COLO668 (cell line): ENCODE results near the gene LDAH.
A peak's percentile ranks its signal among the peaks of the same experiment; 100 is the strongest.

ENCODE experiments used
- DNase-seq: peaks from one replicate; lab custom pipeline; 2025; ENCODE audit not compliant: unreplicated experiment; lab: John Stamatoyannopoulos, UW

LDAH gene

DNA sequence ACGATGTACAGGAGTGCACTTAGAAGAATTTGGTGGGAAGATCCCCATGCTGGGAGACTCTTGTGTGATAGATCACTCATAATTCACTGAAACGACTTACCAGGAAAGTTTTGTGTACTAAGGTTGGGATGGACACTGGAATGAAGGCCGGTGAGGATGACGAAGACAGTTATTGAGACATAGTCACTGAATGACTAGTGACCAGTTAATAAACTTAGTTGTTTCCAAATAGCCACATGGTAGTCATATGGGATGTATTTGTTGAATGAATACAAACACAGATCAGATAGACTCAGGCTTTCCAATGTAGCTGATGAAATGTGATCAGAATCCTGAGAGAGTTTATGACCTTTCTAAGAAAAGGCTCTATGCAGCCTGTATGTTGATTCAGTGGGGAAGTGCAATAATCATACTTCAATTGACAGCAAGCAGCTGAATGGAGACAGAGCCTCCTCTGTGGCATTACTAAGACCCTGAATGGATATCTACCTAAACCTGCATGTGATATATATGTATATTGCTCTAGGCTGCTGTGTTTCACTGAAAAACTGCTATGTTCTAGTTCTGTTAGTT lies 135.6 kb downstream of the LDAH start:
- DNase-seq, result no peak

DNA sequence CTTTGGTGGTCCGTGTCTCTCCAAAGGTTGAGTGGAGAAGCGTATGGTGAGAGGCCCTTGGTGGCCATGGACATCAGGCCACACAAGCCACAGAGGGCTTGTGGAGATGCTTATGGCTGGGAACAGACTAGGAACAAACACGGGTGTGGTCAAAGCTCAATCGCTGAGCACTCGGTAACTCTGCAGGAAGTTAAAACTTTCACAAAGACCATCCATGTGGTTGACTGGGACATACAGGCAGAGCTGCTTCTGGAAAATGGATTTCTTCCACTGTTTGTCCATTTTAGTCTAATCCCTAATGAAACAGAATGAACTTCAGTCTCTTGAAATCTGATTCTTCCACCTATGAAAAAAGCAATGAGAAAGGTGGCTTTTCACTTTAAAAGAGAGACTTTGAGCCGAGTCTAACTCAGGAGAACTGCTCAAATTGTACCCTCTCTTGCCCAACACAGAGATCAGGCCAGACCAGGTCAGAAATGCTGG lies 138.3 kb downstream of the LDAH start:
- no peak for DNase-seq

DNA sequence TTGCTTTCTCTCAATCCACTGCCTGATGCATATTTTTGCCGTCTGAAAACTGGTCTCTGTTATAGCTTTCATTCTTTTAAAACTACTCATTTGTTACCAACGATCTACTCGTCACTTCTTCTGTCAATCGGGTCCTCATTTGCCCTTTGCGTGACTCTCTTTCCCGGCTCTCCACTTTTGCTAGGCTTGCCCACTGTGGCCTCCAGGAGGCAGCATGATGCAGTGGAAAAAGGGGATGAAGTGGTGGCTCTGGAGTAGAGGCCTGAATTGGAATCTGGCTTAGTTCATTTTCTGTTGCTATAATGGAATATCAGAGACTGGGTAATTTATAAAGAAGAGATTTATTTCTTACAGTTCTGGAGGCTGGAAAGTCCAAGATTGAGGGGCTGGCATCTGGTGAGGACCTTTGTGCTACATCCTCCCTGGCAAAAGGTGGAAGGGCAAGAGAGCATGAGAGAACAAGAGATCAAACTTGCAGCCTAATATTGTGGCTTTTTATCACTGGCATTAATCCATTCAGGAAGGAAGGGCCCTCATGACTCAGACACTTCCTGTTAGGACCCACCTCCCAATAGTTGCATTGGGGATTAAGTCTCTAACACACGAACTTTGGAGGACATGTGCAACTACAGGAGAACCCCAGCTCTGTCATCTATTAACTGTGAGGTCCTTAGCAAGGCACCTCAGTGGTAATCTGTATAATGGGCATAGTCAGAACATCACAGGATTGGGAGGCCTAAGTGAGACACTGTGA lies 140.6 kb downstream of the LDAH start:
- peak; percentile 11 for DNase-seq

DNA sequence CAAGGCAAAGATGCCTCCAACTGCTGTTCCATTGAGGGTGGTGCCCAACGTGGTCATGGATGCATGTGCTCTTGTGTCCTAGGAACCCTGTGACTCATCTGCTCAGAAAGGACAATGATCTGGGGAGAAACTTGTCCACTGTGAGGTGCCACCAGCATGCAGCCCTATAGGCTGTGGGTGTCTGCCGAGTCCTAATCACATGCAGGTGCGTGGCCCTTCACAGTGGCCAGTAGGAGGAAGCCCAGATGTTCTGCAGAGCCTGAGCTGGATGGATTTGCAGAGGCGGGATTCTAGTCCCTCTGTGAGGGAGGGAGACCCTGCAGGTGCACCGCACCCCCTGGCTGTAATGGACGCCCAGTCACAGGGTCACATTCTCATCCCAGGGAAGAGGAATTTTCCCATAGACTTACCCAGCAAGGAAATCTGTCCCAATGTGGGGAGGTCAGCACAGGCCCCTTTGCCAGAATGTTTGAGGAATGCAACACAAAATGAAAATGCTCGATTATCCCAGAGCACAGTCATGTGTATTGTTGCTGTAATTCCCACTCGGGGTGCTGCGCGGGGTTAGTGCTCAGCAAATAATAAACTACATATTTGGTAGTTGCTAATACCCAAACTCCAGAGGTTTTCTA lies 142.0 kb downstream of the LDAH start:
- no peak for DNase-seq

DNA sequence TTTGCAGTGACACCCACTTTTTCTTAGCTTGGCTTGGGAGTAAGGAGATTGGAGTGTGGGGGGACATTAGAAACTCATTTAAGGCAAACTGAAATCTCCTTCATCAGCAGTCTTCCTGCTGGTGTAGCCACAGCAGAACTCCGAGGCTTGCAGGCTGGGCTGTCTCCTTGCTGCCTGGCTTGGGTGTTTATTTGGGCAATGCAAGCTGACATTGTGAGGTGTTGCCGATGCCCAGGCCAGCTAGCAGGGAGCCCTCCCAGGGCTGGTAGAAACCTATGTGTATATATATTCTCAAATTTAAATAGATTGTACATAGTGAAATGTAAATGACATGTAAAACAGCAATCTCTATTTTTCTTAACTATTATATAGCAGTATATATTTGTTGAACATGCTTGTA lies 144.1 kb downstream of the LDAH start:
- DNase-seq, result no peak

DNA sequence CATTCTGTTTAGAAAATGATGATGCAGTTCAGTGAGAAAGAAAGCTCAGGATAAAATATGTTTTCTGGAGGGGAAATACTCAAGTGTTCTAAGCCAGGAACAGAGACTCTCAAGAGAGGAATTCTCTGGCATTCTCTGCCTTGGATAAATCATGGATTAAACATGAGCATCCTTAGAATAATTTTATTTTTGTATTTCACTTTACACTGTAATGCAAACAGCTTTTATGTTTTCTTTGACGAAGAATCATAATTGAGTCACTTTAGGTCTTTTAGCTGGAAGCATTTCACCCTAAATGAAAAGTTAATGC lies 144.9 kb downstream of the LDAH start:
- DNase-seq, result no peak

DNA sequence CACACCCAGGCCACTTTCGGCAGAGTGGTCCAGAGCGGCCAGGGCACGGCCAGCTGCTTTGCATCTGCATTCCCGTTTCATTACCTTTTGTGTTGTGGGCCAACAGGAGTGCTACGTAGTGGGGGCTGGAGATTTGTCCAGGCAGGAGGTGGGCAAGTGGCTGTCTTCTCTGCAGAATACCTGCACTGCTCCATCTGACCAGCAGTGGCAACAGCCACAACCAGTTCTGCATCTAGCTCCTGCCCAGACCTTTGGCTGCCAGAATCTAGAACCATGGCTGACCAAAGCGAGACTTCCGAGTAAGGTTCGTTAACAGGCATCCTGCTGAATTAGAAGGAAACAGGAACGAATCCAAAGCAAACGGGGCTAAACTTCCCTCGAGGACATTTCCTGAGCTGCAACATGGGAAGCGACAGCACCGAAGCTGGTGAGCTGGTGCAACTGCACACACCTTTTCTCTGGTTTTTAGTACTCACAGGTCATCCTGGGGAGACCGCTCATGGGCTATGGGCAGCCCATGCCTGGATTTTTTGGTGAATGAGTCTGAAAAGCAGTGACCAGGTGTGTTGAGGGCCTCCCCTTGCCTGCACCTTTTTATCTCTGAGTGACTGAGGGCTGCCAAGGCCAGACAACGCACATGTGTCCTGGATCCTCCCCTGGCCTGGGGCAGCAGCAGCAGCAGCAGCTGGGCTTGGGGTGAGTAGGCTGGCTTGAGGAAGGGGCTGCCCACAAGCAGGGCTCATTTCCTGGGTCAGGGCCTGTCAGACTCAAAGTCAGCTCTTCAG lies 145.4 kb downstream of the LDAH start:
- DNase-seq, result no peak

DNA sequence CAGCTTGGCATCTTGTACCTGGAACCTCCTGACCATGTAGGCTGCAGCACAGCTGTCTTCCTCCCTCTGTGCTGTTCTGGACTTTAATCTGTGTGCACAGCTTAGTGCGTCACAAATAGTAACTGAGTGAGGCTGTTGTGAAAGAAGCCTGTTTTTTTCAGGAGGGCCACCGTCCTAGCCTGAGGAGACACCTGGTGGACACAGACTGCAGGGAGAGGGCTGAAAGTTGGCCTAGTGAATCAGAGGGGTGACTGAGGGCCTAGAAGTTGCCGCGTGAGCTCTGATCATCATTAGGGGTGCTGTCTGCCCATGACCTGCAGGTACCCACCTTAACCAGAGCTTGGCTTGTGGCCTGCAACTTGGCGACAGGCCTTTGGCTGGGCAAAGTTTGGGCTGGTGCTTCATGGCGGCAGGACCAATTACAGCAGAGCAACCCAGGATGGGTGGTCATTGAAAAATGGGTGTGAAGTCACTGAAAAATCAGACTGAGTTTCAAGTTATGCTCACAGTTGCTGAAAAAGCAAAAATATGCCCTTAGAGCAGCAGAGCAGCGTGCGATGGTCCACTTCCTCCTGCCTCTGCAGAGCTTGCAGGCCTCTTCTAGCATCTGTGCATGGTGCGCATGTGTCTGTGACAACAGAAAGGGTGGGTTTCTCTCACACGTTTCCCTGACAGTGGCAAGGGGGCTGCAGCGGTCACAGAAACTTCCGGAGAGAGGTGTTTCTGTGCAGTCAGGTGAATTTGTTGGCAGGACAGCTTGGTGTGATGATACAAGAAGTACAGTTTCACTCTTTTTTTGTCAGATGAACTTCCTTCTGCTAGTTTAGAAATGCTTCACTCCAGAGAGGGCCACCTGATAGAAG lies 146.3 kb downstream of the LDAH start:
- no peak for DNase-seq

DNA sequence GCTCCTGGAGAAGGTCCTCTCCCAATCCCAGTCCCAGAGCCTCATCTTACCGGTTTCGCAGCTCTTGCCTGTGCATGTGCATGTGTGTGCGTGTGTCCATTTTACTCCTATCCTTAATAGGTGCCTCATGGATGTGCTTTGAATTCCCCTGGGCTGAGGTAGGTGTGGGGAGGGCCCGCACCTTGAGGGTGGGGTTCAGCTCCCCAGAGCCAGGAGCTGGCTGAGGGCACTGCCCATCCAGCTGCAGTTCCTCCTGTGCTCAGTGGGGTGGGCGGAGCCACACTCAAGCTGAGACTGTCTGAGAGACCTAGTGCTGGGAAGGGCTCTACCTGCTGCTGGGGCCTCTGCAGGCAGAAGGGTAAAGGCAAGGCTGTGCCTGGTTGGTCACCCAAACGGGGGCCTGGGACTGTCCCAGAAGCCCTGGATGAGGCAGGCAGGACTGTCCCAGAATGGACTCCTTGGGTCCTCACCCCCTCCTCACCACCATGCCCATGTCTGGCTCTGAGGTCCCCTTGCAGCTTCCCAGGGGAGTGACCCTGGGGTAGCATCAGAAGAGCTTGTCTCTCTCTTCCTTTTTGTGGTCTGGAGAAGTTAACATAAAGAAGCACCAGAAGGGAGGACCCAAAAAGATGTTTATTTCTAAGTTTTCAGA lies 147.1 kb downstream of the LDAH start:
- DNase-seq, result peak; percentile 16

DNA sequence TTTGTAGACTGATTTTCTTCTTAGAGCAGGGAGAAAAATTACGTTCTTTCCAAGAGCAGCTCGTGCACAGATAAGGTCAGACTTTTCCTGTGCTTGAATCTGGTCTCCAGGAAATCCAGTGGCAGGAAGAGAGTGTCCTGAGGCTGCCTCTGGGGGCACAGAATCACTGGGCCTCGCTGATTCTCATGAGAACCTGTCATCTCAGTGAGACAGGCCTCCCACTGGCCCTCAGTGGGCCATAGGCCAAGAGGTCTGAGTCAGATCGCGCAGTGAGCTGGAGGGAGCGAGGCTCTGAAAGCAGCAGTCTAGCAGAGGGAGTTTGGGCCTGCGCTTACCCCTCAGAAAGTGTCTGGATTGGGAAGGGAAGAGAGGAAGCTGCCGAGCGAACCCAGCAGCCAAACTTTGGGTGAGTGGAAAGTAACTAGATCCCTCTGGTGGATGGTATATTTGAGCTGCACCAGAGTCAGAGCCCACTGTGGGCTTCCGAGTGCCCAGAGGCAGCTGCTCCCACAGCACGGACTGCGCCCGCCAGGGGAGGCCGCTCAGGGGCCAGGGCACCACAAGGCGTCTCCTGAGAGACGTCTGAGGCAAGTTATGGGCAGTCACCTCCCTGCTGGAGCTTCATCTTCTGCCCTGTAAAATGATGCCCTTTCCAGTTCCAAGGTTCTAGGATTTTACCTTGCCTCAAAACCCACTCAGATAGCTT lies 147.8 kb downstream of the LDAH start:
- DNase-seq, result no peak

DNA sequence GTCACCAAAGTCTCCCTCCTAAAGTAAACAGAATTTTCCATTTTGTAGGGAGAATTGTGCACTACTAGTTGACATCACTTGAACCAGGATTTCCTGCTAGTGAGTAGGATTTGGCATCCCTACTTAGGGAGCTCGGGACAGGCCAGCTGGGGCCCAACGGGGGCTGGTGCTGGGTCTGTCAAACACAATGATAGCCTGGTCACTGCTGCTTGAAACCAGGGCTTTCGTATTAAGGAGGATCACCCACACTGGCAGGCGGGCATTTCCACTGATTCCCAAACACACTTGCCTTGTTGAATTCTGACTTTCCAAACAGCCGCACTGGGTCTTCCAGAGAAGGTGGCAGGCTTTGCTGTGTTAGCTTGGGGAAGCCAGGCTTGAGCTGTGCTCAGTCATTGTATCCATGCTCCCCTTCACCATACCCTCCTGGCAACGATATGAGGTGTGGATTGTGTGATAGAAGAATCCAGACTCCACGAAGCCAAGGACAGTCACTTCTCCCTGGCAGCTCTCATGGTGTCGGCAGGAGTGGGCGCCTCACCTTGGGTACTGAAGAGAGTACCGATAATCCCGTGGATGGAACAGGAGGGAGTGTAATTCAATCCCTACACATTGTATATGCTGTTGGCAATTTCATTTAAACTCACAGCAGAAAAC lies 148.5 kb downstream of the LDAH start:
- DNase-seq, result no peak

DNA sequence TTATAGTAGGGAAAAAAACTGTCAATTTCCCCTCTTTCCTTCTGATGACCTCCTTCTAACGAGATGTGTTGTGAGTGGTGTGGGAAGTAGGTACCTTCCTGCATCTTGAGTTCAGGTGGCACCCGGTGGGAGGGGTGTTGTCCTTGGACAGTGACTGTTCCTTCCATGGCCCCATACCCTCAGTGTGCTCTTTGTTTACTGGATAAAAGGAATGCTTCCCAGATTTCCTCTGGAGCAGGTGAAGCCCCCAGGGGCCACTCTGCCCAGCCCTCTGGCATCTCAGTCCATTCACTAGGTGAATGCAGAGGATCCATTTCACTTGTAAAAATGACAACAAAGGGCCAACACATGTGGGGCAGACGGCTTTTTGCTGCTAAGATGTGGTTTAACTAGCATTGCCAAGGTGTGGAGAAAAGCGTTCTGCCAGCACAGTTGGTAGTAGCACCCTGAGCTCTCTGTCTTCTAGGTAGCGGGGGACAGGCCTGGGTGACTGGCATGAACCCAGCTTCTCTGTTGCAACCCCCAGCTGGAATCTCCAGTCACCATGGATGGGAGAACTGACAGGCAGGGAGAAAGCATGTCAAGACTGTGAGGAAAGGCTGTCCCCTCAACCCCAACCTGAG lies 149.1 kb downstream of the LDAH start:
- DNase-seq, result no peak

DNA sequence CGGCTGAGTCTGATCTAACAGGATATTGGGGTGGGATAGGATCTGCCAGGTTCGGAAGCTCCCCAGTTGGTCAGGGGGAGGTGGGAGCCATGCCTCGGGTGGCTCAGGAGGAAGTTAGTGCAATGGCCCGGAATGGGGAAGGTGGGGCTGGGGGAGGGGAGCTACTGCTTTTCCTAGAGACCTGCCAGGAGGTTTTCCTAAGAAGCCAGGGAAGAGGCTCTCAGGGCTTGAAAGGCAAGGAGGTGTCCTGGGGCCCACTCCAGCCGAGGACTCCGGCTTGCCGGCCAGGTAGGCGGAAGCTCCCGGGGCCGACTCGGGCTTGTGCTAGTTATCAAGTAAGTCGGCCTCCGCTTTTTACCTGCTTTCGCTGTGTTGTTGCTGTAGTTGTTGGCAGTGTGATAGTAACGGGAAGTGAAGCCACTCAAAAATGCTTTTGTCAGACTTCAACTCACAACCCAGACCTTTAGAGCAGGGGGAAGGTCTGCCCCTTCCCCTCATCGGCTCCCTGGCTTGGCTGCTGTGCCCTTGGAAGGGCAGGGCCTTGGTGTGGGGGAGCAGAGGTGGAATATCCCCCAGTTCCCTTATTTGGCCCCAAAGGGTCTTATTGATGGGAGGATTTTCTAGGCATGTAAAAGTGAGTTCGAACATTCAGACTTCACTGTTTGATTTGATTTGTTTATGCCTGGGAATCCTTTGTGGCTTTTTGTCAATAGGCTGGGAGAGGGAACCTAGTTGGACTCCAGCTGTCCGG lies 150.5 kb downstream of the LDAH start:
- no peak for DNase-seq

DNA sequence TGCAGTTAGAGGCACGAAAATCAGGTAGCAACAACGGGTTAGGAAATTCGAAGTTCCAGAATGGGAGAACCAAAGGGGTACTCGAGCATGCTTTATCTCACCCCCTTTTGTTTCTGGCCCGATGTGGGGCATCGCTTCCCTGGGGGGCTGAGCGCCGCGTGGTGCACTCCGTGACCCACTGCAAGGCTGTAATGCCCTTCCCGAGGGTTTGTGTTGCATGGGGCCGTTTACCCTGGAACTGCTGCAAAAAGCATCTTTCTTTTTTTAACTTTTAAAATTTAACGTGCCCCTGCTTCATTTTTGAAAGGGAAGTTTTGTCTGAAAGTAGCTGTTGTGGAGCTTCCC lies 151.2 kb downstream of the LDAH start:
- DNase-seq, result no peak

DNA sequence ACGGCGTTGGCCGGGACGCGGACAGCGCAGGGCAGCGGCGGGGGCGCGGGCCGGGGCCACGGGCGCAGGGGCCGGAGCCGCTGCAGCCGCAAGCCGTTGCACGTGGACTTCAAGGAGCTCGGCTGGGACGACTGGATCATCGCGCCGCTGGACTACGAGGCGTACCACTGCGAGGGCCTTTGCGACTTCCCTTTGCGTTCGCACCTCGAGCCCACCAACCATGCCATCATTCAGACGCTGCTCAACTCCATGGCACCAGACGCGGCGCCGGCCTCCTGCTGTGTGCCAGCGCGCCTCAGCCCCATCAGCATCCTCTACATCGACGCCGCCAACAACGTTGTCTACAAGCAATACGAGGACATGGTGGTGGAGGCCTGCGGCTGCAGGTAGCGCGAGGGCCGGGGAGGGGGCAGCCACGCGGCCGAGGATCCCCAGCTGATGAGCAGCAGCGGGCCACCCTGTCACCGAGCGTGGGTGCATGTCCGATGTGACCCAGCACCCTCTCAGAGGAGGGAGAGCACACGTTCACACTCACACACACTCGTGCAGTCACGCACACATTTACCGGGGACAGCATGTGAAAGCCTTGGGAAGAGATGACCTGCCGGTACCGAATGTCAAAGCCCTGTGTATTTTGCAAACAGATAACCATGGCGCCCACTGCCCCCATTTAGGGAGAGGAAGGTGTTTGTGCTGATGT lies 151.7 kb downstream of the LDAH start:
- DNase-seq, result no peak

DNA sequence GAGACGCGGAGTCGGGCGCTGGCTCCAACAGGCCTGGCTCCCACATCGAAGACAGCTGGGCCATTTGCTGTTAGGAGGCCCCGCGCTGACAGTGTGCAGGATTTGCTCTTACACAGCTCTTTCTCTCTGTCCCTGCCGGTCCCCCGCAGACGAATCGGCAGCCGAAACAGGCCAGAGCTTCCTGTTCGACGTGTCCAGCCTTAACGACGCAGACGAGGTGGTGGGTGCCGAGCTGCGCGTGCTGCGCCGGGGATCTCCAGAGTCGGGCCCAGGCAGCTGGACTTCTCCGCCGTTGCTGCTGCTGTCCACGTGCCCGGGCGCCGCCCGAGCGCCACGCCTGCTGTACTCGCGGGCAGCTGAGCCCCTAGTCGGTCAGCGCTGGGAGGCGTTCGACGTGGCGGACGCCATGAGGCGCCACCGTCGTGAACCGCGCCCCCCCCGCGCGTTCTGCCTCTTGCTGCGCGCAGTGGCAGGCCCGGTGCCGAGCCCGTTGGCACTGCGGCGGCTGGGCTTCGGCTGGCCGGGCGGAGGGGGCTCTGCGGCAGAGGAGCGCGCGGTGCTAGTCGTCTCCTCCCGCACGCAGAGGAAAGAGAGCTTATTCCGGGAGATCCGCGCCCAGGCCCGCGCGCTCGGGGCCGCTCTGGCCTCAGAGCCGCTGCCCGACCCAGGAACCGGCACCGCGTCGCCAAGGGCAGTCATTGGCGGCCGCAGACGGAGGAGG lies 152.4 kb downstream of the LDAH start:
- DNase-seq, result no peak
